C4-2B (cell line): ENCODE measurements around the gene USP48.

Experiments used
- ZFX ChIP-seq: fragments of 450-650 bp; IDR thresholded peaks from 2 replicates; pipeline ENCODE4 v1.6.1; 2017
- TF ChIP-seq, protein P1 (sequence below): fragments of 450-650 bp; conservative IDR thresholded peaks from 2 replicates; pipeline ENCODE4 v1.5.1; 2017; ENCODE audit warnings: mild to moderate bottlenecking

DNA sequence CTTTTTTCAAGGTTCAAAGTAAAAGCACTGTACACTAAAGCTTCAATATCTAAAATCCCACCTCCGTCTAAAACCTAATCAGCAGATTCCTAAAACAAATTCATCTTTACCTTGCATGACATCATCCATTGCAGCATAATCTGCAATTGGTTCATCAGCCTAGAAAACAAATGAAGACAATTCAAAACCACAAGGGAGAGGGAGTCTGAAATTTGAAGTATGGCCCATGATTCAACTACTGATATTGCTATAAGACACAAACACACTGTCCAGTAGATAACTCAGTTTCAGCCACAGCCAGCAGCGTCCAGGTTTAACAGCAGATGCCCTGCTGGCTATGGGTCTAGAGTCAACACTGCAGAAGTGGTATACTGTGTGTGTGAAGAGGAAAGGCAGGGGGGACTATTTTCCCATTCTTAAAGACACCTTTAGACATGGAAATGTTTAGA lies 95.8 kb downstream of the USP48 start:
- TF ChIP-seq, protein P1, sequence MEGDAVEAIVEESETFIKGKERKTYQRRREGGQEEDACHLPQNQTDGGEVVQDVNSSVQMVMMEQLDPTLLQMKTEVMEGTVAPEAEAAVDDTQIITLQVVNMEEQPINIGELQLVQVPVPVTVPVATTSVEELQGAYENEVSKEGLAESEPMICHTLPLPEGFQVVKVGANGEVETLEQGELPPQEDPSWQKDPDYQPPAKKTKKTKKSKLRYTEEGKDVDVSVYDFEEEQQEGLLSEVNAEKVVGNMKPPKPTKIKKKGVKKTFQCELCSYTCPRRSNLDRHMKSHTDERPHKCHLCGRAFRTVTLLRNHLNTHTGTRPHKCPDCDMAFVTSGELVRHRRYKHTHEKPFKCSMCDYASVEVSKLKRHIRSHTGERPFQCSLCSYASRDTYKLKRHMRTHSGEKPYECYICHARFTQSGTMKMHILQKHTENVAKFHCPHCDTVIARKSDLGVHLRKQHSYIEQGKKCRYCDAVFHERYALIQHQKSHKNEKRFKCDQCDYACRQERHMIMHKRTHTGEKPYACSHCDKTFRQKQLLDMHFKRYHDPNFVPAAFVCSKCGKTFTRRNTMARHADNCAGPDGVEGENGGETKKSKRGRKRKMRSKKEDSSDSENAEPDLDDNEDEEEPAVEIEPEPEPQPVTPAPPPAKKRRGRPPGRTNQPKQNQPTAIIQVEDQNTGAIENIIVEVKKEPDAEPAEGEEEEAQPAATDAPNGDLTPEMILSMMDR: no peak
- TF ChIP-seq ZFX: no peak
